HepG2 (cell line): ENCODE data around the gene DYNLT5. TPM values are rescaled to one million over a fixed set of nuclear protein-coding genes. Genes with fewer than 3 reads are reported as not detected.

Source experiments
- ATAC-seq: fragments of 200-7000 bp; cut with Tn5 transposase; 3 replicates; pipeline ENCODE4 v1.9.1; 2020; ENCODE audit warnings: mild to moderate bottlenecking, moderate library complexity
- BruUV-seq: library from RNA; stranded (reverse); fragments of 400-500 nt; replicated peaks from 2 replicates; lab custom pipeline; 2021; lab: Mats Ljungman, UMichigan
- CTCF ChIA-PET: fragments of 300-600 bp; formaldehyde crosslinking; extraction: SDS; loops from one replicate; lab custom pipeline; 2021; ENCODE audit warnings: low total read pairs, inconsistent platforms, low intra/inter-chr PET ratio; lab: Yijun Ruan, JAX
- POLR2A ChIA-PET: fragments of 350-600 bp; sonication (Branson Sonifier 250); formaldehyde crosslinking; loops from one replicate; lab custom pipeline; 2020; ENCODE audit warnings: antibody characterized with exemption, inconsistent platforms; lab: Yijun Ruan, JAX
- DNase-seq: peaks from one replicate; pipeline ENCODE4 v3.0.0-alpha.2; 2015; ENCODE audit warnings: low spot score
- FAIRE-seq: peaks from 3 replicates; lab custom pipeline; 2011; peaks lifted over from hg19 to GRCh38; lab: Jason Lieb, UNC
- H2AFZ ChIP-seq: one replicate; pipeline ENCODE4 v1.6.1; 2011; ENCODE audit warnings: low read length, inconsistent platforms
- H3K27ac ChIP-seq: fragments of 300-600 bp; 3 replicates; pipeline ENCODE4 v1.8.0; 2011; ENCODE audit warnings: mixed run types, mild to moderate bottlenecking, mixed read lengths, low read length, inconsistent platforms; ENCODE audit not compliant: insufficient read depth; ENCODE audit errors: extremely low read length
- H3K27me3 ChIP-seq, 2 experiments: fragments of 200-600 bp in 1 of 2; 2 replicates in 1 of 2; 3 replicates in 1 of 2; pipeline versions ENCODE4 v1.6.0 to v1.8.0; 2011; ENCODE audit warnings: low read length in 2 of 2, mild to moderate bottlenecking in 2 of 2, moderate library complexity in 2 of 2, inconsistent platforms in 1 of 2; ENCODE audit not compliant: insufficient read depth in 2 of 2, control insufficient read depth in 1 of 2
- H3K36me3 ChIP-seq, 2 experiments: fragments of 200-600 bp in 1 of 2; replicated peaks in 1 of 2; 2 replicates in 1 of 2; 3 replicates in 1 of 2; pipeline versions ENCODE4 v1.5.1 to v1.8.0; 2011; ENCODE audit warnings: low read length in 2 of 2, inconsistent platforms in 1 of 2; ENCODE audit not compliant: insufficient read depth in 2 of 2, control insufficient read depth in 1 of 2
- H3K4me1 ChIP-seq: 2 replicates; pipeline ENCODE4 v1.5.1; 2012; ENCODE audit warnings: low read length, inconsistent platforms; ENCODE audit not compliant: insufficient read depth
- H3K4me2 ChIP-seq: 2 replicates; pipeline ENCODE4 v1.6.0; 2011; ENCODE audit warnings: low read depth, low read length, inconsistent platforms
- H3K4me3 ChIP-seq, 3 experiments: fragments of 200-600 bp in 1 of 3; sonication (generic), shearing (Covaris generic) in 1 of 3; replicated peaks in 1 of 3; 2 replicates each; pipeline ENCODE4 v1.5.1; 2011 to 2016; ENCODE audit warnings: low read length in 3 of 3, inconsistent platforms in 2 of 3, low read depth in 2 of 3, mild to moderate bottlenecking in 2 of 3, control low read depth in 1 of 3, mixed read lengths in 1 of 3; ENCODE audit not compliant: insufficient read depth in 1 of 3
- H3K79me2 ChIP-seq: one replicate; pipeline ENCODE4 v1.6.1; 2011; ENCODE audit warnings: low read length, inconsistent platforms; ENCODE audit not compliant: insufficient read depth
- H3K9ac ChIP-seq: 2 replicates; pipeline ENCODE4 v1.6.0; 2011; ENCODE audit warnings: mild to moderate bottlenecking, low read depth, low read length, inconsistent platforms; ENCODE audit not compliant: insufficient read depth
- H3K9me3 ChIP-seq: 2 replicates; pipeline ENCODE4 v1.5.1; 2012; ENCODE audit warnings: mild to moderate bottlenecking, low read length
- H4K20me1 ChIP-seq: 2 replicates; pipeline ENCODE4 v1.6.0; 2011; ENCODE audit warnings: inconsistent platforms, mild to moderate bottlenecking, low read length, moderate library complexity; ENCODE audit not compliant: insufficient read depth
- ELF4 ChIP-seq: sonication (generic); formaldehyde crosslinking; IDR thresholded peaks from 2 replicates; pipeline ENCODE4 v1.5.0; 2020; ENCODE audit warnings: missing genetic modification reagents, mild to moderate bottlenecking, moderate library complexity, borderline replicate concordance
- HOXD1 ChIP-seq: sonication (generic); formaldehyde crosslinking; IDR thresholded peaks from 2 replicates; pipeline ENCODE4 v1.5.0; 2020; ENCODE audit warnings: missing genetic modification reagents
- SCMH1 ChIP-seq: sonication (generic); formaldehyde crosslinking; IDR thresholded peaks from 2 replicates; pipeline ENCODE4 v1.9.0; 2021; ENCODE audit warnings: missing genetic modification reagents, mild to moderate bottlenecking, borderline replicate concordance
- TEAD2 ChIP-seq: sonication (generic); formaldehyde crosslinking; IDR thresholded peaks from 2 replicates; pipeline ENCODE4 v1.9.0; 2021; ENCODE audit warnings: missing genetic modification reagents
- THAP9 ChIP-seq: sonication (generic); formaldehyde crosslinking; IDR thresholded peaks from 2 replicates; pipeline ENCODE4; 2020; ENCODE audit warnings: missing genetic modification reagents, mild to moderate bottlenecking, borderline replicate concordance
- ZNF337 ChIP-seq: sonication (generic); formaldehyde crosslinking; IDR thresholded peaks from 2 replicates; pipeline ENCODE4 v1.5.1; 2020; ENCODE audit warnings: missing genetic modification reagents, low read depth, mild to moderate bottlenecking, borderline replicate concordance
- ZNF614 ChIP-seq: IDR thresholded peaks from 2 replicates; pipeline ENCODE4 v1.6.1; 2018; ENCODE audit warnings: missing biosample characterization, missing genetic modification reagents, inconsistent platforms, borderline replicate concordance
- ZNF660 ChIP-seq: sonication (generic); formaldehyde crosslinking; IDR thresholded peaks from 2 replicates; pipeline ENCODE4 v1.5.1; 2020; ENCODE audit warnings: mild to moderate bottlenecking, low read depth, missing genetic modification reagents, borderline replicate concordance
- ZSCAN21 ChIP-seq: sonication (generic); formaldehyde crosslinking; IDR thresholded peaks from 2 replicates; pipeline ENCODE4 v1.8.0; 2022; ENCODE audit warnings: mild to moderate bottlenecking, missing genetic modification reagents, moderate library complexity, borderline replicate concordance
- WGBS: methylation state at CpG from one replicate; pipeline ENCODE4 v1.1.6; 2017; ENCODE audit warnings: low lambda C conversion rate; 5-methylcytosine and 5-hydroxymethylcytosine counted together
- in situ Hi-C: cut with HindIII; loops from 2 replicates; pipeline ENCODE4 v1.10.0; 2017; ENCODE audit warnings: low pct_unique_long_range_greater_than_20kb; ENCODE audit not compliant: extremely low pct_ligation_motif_present
- intact Hi-C: fragments of 100-400 bp; cut with micrococcal nuclease; formaldehyde crosslinking; loops from one replicate; pipeline ENCODE4 v1.10.0; 2022; ENCODE audit not compliant: unreplicated experiment
- polyA plus RNA-seq, 8 experiments: library from polyadenylated mRNA; depleted of rRNA in 3 of 8; stranded (reverse) in 7 of 8; unstranded in 1 of 8; fragments of >200 nt; fragmentation: Illumina TruSeq in 4 of 8; extraction: Trizol in 4 of 8; gene quantifications; 2 replicates each; pipeline versions ENCODE4 v1.2.1 to v1.2.3, GENCODE V29; 2011 to 2016; ENCODE audit warnings: low read depth in 4 of 8, missing spikeins in 1 of 8, mixed read lengths in 1 of 8; ENCODE audit not compliant: insufficient read depth in 1 of 8
- total RNA-seq, 5 experiments: library from RNA; depleted of rRNA; stranded (reverse); fragments of >200 nt; fragmentation: Illumina TruSeq; extraction: Trizol; gene quantifications; 2 replicates each; pipeline ENCODE4 v1.2.3, GENCODE V29; 2016; ENCODE audit warnings: low read depth in 1 of 5
- TF ChIP-seq, protein P1 (sequence below): sonication (generic); formaldehyde crosslinking; IDR thresholded peaks from 2 replicates; pipeline ENCODE4 v1.4.0; 2020; ENCODE audit warnings: missing genetic modification reagents

Gene DYNLT5
- total and polyA plus RNA-seq, 2 of the 13 experiments (the other 11 are each of a cell fraction or from before 2014, with no cell fraction given) = not detected

- no peak overlapping the region for H3K9ac ChIP-seq
- FAIRE-seq (no peak), DNase-seq (no peak), ATAC-seq (no peak)
- 28% methylated on average over 9 of the region's 9 CpGs for WGBS
- intact Hi-C loops (no loop called here), in situ Hi-C loops (loop anchor here (25.0 kb wide), 1 partner anchor 777 kb away; no protein-coding TSS in a partner anchor)
- POLR2A ChIA-PET = no interaction called here
- H2AFZ ChIP-seq = no peak overlapping the region
- H3K27ac ChIP-seq = no peak overlapping the region
- no peaks in the 10 kb centered on the region for H4K20me1 ChIP-seq
- no peaks in the 10 kb centered on the region for H3K9me3 ChIP-seq
- TF ChIP-seq ZSCAN21 (CRISPR knock-in tag) (no peak), ZNF337 (no peak), ZNF614 (CRISPR knock-in tag) (no peak), HOXD1 (CRISPR knock-in tag) (no peak), ELF4 (CRISPR knock-in tag) (no peak), ZNF660 (no peak), TEAD2 (CRISPR knock-in tag) (no peak), THAP9 (CRISPR knock-in tag) (no peak), SCMH1 (CRISPR knock-in tag) (no peak)
- TF ChIP-seq, protein P1, sequence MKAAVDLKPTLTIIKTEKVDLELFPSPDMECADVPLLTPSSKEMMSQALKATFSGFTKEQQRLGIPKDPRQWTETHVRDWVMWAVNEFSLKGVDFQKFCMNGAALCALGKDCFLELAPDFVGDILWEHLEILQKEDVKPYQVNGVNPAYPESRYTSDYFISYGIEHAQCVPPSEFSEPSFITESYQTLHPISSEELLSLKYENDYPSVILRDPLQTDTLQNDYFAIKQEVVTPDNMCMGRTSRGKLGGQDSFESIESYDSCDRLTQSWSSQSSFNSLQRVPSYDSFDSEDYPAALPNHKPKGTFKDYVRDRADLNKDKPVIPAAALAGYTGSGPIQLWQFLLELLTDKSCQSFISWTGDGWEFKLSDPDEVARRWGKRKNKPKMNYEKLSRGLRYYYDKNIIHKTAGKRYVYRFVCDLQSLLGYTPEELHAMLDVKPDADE (CRISPR knock-in tag) = no peak
- no peaks in the 10 kb centered on the region for H3K79me2 ChIP-seq
- H3K36me3 ChIP-seq = no peaks in the 10 kb centered on the region
- H3K4me2 ChIP-seq = no peak overlapping the region
- no peaks in the 10 kb centered on the region for H3K4me1 ChIP-seq
- CTCF ChIA-PET = no interaction called here
- no TSS peak for BruUV-seq
- no peak overlapping the region for H3K4me3 ChIP-seq
- H3K27me3 ChIP-seq = no peaks in the 10 kb centered on the region
These were observed 12.7 kb upstream of the DYNLT5 start for GRCh38 chr1:66739401-66740157.
